HL-60 (cell line): ENCODE measurements around the gene FLRT2.

Experiments used
- CTCF ChIP-seq: IDR thresholded peaks from one replicate; pipeline ENCODE4 v1.5.1; 2011; ENCODE audit warnings: low read length, control low read depth, inconsistent platforms; ENCODE audit not compliant: insufficient read depth
- GABPA ChIP-seq: IDR thresholded peaks from 2 replicates; pipeline ENCODE4 v1.6.1; 2012; ENCODE audit warnings: low read depth
- POLR2AphosphoS5 ChIP-seq: IDR thresholded peaks from 2 replicates; pipeline ENCODE4 v1.6.1; 2012; ENCODE audit warnings: low read depth
- REST ChIP-seq: IDR thresholded peaks from 2 replicates; pipeline ENCODE4 v1.6.1; 2012; ENCODE audit warnings: low read depth; ENCODE audit not compliant: insufficient replicate concordance

- no peak for TF ChIP-seq POLR2AphosphoS5
- no peak for TF ChIP-seq CTCF
- no peak for TF ChIP-seq REST
- TF ChIP-seq GABPA, result no peak
Observed at GRCh38 chr14:85581691-85582090, 51.7 kb downstream of the FLRT2 start.
